Measurements from ENCODE around the gene OBI1. TPM values are rescaled to one million over a fixed set of nuclear protein-coding genes. Genes with fewer than 3 reads are reported as not detected.

The OBI1 gene
- total RNA-seq, 1 experiment from 2014 or later, result 7.9 TPM

DNA sequence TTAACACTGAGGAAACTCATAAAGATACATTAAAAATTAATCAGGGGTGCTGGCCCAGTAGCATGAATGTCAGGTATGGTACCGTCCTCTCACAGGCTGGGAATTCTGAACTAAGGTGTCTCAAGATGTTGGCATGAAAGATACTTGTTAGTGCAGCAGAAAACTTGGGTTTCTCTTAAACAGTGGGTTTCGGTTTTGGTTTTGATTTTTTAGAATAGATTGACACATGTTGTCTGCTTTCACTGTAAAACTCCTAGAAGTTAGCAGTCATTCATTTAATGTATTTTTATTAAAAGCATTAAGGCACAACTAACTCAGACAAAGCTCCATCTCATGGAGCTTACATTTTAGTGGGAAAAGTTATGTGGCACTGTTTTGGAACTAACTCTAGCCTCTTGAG, 3.5 kb upstream of the OBI1 start:
- Histone ChIP-seq H3K9ac (ENCODE audit: low read length) (no peak overlapping the region), H3K27ac (ENCODE audit: low read length) (no peak overlapping the region), H3K27me3 (ENCODE audit: low read length) (no peaks in the 10 kb centered on the region), H3K79me2 (ENCODE audit: low read length) (peaks cover 14% of the 10 kb centered on the region), H2AFZ (ENCODE audit: low read length) (no peak overlapping the region), H3K4me3 (ENCODE audit: low read length) (no peak overlapping the region), H3K4me1 (ENCODE audit: insufficient read depth, low read length) (peaks cover 6% of the 10 kb centered on the region; the same call in 1 of the 2 replicates), H3K9me2 (replicated peaks; ENCODE audit: low read length) (no peaks in the 10 kb centered on the region), H3F3A (ENCODE audit: low read length, unreplicated experiment) (no peaks in the 10 kb centered on the region), H3K36me3 (ENCODE audit: low read depth, low read length) (no peaks in the 10 kb centered on the region), H4K20me1 (ENCODE audit: low read length) (0 out of 2 replicates have a peak, but pooled peaks cover 4% of the 10 kb centered on the region), H3K9me3 (ENCODE audit: low read length) (no peaks in the 10 kb centered on the region), H3K4me2 (ENCODE audit: low read length) (no peak overlapping the region)
- ChIA-PET POLR2A (ENCODE audit: unreplicated experiment) (no interaction called here), CTCF (interaction anchor here (0.7 kb wide), 1 partner anchor 65 kb away, joined by 4 read pairs; no protein-coding TSS in a partner anchor)
- ATAC-seq (no peak), DNase-seq (no peak)
- TF ChIP-seq, protein P1, sequence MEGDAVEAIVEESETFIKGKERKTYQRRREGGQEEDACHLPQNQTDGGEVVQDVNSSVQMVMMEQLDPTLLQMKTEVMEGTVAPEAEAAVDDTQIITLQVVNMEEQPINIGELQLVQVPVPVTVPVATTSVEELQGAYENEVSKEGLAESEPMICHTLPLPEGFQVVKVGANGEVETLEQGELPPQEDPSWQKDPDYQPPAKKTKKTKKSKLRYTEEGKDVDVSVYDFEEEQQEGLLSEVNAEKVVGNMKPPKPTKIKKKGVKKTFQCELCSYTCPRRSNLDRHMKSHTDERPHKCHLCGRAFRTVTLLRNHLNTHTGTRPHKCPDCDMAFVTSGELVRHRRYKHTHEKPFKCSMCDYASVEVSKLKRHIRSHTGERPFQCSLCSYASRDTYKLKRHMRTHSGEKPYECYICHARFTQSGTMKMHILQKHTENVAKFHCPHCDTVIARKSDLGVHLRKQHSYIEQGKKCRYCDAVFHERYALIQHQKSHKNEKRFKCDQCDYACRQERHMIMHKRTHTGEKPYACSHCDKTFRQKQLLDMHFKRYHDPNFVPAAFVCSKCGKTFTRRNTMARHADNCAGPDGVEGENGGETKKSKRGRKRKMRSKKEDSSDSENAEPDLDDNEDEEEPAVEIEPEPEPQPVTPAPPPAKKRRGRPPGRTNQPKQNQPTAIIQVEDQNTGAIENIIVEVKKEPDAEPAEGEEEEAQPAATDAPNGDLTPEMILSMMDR (conservative IDR thresholded peaks at IDR 0.05; ENCODE audit: low read depth, low read length), result no peak
- TF ChIP-seq EZH2 (IDR thresholded peaks at IDR 0.05; ENCODE audit: low read length, unreplicated experiment), result no peak
- no peak for TF ChIP-seq EZH2phosphoT487 (IDR thresholded peaks at IDR 0.05; ENCODE audit: borderline replicate concordance, low read length)
- BruUV-seq (replicated peaks), result no TSS peak
- intact Hi-C loops (cut with micrococcal nuclease), result no loop called here

DNA sequence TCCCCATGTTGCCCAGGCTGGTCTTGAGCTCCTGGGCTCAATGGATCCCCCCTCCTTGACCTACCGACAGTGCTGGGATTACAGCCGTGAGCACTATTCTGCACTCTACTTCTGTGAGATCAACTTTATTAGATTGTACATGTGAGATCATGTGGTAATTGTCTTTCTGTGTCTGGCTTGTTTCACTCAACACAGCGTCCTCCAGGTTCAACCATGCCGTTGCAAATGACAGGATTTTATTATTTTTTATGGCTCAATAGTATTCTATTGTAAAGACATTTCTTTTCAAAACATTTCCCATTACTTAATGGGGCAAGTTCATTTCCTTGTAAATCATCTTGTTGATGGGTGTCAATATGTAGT, 1.5 kb upstream of the OBI1 start:
- no peaks in the 10 kb centered on the region for H3F3A ChIP-seq (ENCODE audit: low read length, unreplicated experiment)
- H3K9me3 ChIP-seq (ENCODE audit: low read length), result no peaks in the 10 kb centered on the region
- H3K27ac ChIP-seq (ENCODE audit: low read length), result no peak overlapping the region
- no peak overlapping the region for H2AFZ ChIP-seq (ENCODE audit: low read length)
- no peaks in the 10 kb centered on the region for H3K27me3 ChIP-seq (ENCODE audit: low read length)
- DNase-seq, result no peak
- no peaks in the 10 kb centered on the region for H3K9me2 ChIP-seq (replicated peaks; ENCODE audit: low read length)
- CTCF ChIA-PET, result no interaction called here
- POLR2A ChIA-PET (ENCODE audit: unreplicated experiment), result no interaction called here
- peaks cover 6% of the 10 kb centered on the region; the same call in 1 of the 2 replicates for H3K4me1 ChIP-seq (ENCODE audit: insufficient read depth, low read length)
- no peak overlapping the region for H3K9ac ChIP-seq (ENCODE audit: low read length)
- TF ChIP-seq, protein P1 (conservative IDR thresholded peaks at IDR 0.05; ENCODE audit: low read depth, low read length), result no peak
- TF ChIP-seq EZH2phosphoT487 (IDR thresholded peaks at IDR 0.05; ENCODE audit: borderline replicate concordance, low read length) (no peak), EZH2 (IDR thresholded peaks at IDR 0.05; ENCODE audit: low read length, unreplicated experiment) (no peak)
- no peak for ATAC-seq
- BruUV-seq (replicated peaks), result no TSS peak
- no peak overlapping the region for H3K4me2 ChIP-seq (ENCODE audit: low read length)
- H3K4me3 ChIP-seq (ENCODE audit: low read length), result no peak overlapping the region
- H3K36me3 ChIP-seq (ENCODE audit: low read depth, low read length), result no peaks in the 10 kb centered on the region; the same call in 1 of the 2 replicates
- intact Hi-C loops (cut with micrococcal nuclease), result no loop called here
- H3K79me2 ChIP-seq (ENCODE audit: low read length), result peaks cover 33% of the 10 kb centered on the region
- H4K20me1 ChIP-seq (ENCODE audit: low read length), result 0 out of 2 replicates have a peak, but pooled peaks cover 6% of the 10 kb centered on the region

DNA sequence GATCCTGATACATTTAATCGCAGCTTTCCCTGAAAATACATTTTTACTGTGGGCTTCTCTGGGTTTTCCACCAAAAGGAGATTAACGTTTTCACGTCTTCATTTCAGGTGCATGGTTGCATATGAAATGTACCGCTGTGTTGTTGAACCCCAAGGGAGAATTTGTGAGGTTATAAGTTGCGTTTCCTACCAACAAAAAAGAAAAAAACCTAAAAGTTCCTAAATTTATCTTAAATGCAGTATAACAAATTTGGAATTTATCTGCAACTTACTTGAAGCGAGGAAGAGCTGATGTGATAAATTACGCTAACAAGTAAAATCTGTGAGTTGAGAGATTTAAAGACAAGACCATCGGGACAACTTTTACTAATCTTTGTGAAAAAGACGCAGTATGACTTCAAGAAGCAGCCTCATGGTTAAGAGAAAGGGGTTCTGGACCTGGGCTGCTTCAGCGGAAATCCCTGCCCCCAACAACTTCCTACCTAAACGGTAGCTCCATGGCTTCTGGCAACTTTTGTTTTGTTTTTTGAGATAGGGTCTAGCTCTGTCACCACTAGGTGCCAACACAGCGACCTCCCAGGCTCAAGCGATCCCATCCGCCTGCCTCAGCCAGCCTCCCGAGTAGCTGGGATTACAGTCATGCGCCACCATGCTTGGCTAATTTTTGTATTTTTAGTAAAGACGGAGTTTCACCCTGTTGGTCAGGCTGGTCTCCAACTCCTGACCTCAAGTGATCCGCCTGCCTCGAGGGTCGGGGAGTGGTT, 958 bp upstream of the OBI1 start:
- CTCF ChIA-PET, result no interaction called here
- H3F3A ChIP-seq (ENCODE audit: low read length, unreplicated experiment), result no peaks in the 10 kb centered on the region
- no peaks in the 10 kb centered on the region; the same call in 1 of the 2 replicates for H3K36me3 ChIP-seq (ENCODE audit: low read depth, low read length)
- intact Hi-C loops (cut with micrococcal nuclease), result loop anchor here (5.0 kb wide), 1 partner anchor 47 kb away; no protein-coding TSS in a partner anchor
- no peak for DNase-seq
- peaks cover 38% of the 10 kb centered on the region for H3K79me2 ChIP-seq (ENCODE audit: low read length)
- H3K4me3 ChIP-seq (ENCODE audit: low read length), result peak overlapping the region; percentile 76
- H3K9ac ChIP-seq (ENCODE audit: low read length), result peak overlapping the region; percentile 92
- peak overlapping the region; percentile 96 for H3K4me2 ChIP-seq (ENCODE audit: low read length)
- no TSS peak for BruUV-seq (replicated peaks)
- ATAC-seq, result no peak
- H3K9me3 ChIP-seq (ENCODE audit: low read length), result no peaks in the 10 kb centered on the region
- 0 out of 2 replicates have a peak, but pooled peaks cover 6% of the 10 kb centered on the region for H4K20me1 ChIP-seq (ENCODE audit: low read length)
- peak overlapping the region; percentile 95 for H2AFZ ChIP-seq (ENCODE audit: low read length)
- H3K9me2 ChIP-seq (replicated peaks; ENCODE audit: low read length), result no peaks in the 10 kb centered on the region
- no peaks in the 10 kb centered on the region for H3K27me3 ChIP-seq (ENCODE audit: low read length)
- TF ChIP-seq, protein P1 (conservative IDR thresholded peaks at IDR 0.05; ENCODE audit: low read depth, low read length), result no peak
- TF ChIP-seq EZH2 (IDR thresholded peaks at IDR 0.05; ENCODE audit: low read length, unreplicated experiment), result no peak
- TF ChIP-seq EZH2phosphoT487 (IDR thresholded peaks at IDR 0.05; ENCODE audit: borderline replicate concordance, low read length), result no peak
- H3K27ac ChIP-seq (ENCODE audit: low read length), result no peak overlapping the region
- peaks cover 6% of the 10 kb centered on the region; the same call in 1 of the 2 replicates for H3K4me1 ChIP-seq (ENCODE audit: insufficient read depth, low read length)
- POLR2A ChIA-PET (ENCODE audit: unreplicated experiment), result no interaction called here

All from PC-3 (cell line).